HG03469 (cell line): ENCODE measurements around the gene LHFPL3.
"Not testable (repeated sequence)": the region's sequence is repeated elsewhere in the genome, so short reads cannot be mapped to it uniquely, and the experiment has no call there.

ENCODE experiments used
- ATAC-seq: cut with Tn5 transposase; IDR thresholded peaks from one replicate; pipeline ENCODE4 v1.9.1; 2021; ENCODE audit warnings: mild to moderate bottlenecking, moderate library complexity, moderate number of reproducible peaks; ENCODE audit not compliant: unreplicated experiment

The LHFPL3 gene

GRCh38 chr7:104926601-104927041 lies 598.2 kb downstream of the LHFPL3 start:
- ATAC-seq: no peak

- ATAC-seq: no peak
Observed at GRCh38 chr7:104927055-104927454, 598.7 kb downstream of the LHFPL3 start.

- no peak for ATAC-seq
Observed at GRCh38 chr7:104928721-104929400, 600.5 kb downstream of the LHFPL3 start.

GRCh38 chr7:104929921-104930320 lies 601.5 kb downstream of the LHFPL3 start:
- no peak for ATAC-seq

GRCh38 chr7:104931181-104931781 lies 602.9 kb downstream of the LHFPL3 start:
- no peak for ATAC-seq

- ATAC-seq: no peak
Observed at GRCh38 chr7:104933022-104933421, 604.6 kb downstream of the LHFPL3 start.

GRCh38 chr7:104933521-104933988 lies 605.2 kb downstream of the LHFPL3 start:
- ATAC-seq: no peak

- no peak for ATAC-seq
Observed at GRCh38 chr7:104934665-104935064, 606.3 kb downstream of the LHFPL3 start.

GRCh38 chr7:104935276-104935675 lies 606.9 kb downstream of the LHFPL3 start:
- no peak for ATAC-seq

- ATAC-seq: no peak
Observed at GRCh38 chr7:104936546-104936945, 608.1 kb downstream of the LHFPL3 start.

GRCh38 chr7:104937489-104937888 lies 609.1 kb downstream of the LHFPL3 start:
- not testable (repeated sequence) for ATAC-seq

GRCh38 chr7:104938741-104939390 lies 610.5 kb downstream of the LHFPL3 start:
- ATAC-seq: no peak

GRCh38 chr7:104940023-104940710 lies 611.8 kb downstream of the LHFPL3 start:
- no peak for ATAC-seq

- peak; percentile 38 for ATAC-seq
Observed at GRCh38 chr7:104943502-104944343, 615.3 kb downstream of the LHFPL3 start.

GRCh38 chr7:104945599-104945956 lies 617.2 kb downstream of the LHFPL3 start:
- no peak for ATAC-seq

- no peak for ATAC-seq
Observed at GRCh38 chr7:104946338-104946737, 617.9 kb downstream of the LHFPL3 start.

- no peak for ATAC-seq
Observed at GRCh38 chr7:104950006-104950405, 621.6 kb downstream of the LHFPL3 start.

GRCh38 chr7:104950754-104951153 lies 622.4 kb downstream of the LHFPL3 start:
- no peak for ATAC-seq

GRCh38 chr7:104951546-104951945 lies 623.1 kb downstream of the LHFPL3 start:
- ATAC-seq: no peak

GRCh38 chr7:104955276-104955675 lies 626.9 kb downstream of the LHFPL3 start:
- ATAC-seq: no peak
